Hematopoietic multipotent progenitor cell treated with erythropoietin and hydrocortisone succinate and interleukin-3 and kit ligand, for 17 days (in vitro differentiated cells): ENCODE measurements around the gene RAI14.
"Not testable (repeated sequence)": the region's sequence is repeated elsewhere in the genome, so short reads cannot be mapped to it uniquely, and the experiment has no call there.

Source experiments
- DNase-seq: peaks from one replicate; pipeline ENCODE4 v3.0.0-alpha.2; 2015; ENCODE audit warnings: low spot score

Gene RAI14

DNA sequence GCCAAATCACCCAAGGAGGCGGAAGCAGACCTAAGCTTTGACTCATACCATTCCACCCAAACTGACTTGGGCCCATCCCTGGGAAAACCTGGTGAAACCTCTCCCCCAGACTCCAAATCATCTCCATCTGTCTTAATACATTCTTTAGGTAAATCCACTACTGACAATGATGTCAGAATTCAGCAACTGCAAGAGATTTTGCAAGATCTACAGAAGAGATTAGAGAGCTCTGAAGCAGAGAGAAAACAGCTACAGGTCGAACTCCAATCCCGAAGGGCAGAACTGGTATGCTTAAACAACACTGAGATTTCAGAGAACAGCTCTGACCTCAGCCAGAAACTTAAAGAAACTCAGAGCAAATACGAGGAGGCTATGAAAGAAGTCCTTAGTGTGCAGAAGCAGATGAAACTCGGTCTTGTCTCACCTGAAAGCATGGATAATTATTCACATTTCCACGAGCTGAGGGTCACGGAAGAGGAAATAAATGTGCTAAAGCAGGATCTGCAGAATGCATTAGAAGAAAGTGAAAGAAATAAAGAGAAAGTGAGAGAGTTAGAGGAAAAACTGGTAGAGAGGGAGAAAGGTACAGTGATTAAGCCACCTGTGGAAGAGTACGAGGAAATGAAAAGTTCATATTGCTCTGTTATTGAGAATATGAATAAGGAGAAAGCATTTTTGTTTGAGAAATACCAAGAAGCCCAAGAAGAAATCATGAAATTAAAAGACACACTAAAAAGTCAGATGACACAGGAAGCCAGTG is 167.0 kb downstream of the RAI14 start:
- DNase-seq = no peak

DNA sequence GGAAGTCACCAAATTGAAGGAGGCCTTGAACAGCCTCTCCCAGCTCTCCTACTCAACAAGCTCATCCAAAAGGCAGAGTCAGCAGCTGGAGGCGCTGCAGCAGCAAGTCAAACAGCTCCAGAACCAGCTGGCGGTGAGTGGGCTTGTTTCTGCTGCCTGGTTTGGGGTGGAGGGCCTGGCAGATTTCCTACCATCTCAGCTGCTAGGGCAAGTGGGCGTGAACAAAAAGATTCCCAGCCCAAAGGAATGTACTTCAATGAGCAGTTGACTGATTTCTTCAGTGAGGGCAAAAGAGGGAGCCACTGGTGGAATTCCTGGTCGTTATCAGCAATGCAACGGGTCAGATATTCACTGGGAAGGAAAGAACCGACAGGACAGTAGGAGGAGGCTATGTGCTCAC is 170.2 kb downstream of the RAI14 start:
- DNase-seq = no peak

DNA sequence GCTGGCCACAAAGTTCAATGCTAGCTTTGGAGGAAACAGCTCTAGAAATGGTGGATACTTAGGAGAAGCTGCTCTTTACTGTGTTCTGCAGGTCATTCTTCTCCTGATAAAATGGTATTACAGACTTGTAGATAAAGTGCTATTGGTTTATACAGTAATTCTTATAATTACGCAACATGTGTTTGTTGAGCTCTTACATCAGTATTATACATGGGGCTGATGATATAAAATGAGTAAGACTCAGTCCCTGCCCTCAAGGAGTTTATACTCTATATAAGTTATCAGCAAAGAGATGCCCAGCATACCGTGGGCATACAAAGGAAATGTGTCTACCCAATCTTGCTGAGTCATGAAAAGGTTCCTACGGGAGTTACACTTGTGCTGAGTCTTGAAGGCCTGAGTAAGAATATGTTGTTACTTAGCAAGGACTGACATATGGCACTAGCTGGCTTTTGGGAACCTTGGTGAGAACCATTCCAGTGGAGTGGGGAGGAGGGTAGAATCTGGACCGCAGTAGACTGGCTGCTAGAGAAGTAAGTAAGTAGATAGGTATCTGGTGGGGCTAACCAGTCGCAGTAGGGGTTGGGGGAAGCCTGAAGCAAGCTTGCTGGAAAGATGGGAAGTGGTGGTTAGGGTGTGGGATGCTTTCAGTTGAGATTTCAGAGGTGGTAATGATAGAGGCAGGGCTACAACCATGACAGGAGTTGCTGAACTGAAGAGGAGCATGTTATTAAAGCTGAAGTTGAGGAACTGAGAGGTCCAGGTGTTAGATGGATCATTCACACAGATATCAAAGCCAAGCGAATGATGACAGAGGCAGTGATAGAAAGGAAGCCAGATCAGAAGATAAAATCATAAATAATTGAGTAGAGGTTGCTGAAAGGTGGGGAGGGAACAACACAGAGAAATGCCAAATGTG is 171.7 kb downstream of the RAI14 start:
- no peak for DNase-seq

DNA sequence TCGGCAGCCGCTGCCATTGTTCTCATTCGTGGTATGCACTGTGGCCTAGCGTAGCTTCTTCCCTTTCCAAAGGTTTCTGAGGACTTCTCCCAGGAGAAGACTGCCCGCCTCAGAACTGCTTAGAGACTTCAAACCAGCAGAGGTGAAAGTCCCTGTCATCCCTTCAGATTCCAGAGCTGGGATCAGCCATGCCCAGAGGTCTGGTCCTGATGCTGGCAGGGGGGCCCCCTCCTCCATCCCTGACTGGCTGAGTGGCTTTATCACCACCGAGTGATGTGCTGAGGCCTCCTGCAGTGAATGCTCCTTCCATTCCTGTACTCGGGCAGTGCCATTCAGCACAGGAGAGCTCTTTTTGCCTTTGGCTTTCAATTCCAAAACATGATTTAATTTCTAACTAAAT is 174.7 kb downstream of the RAI14 start:
- not testable (repeated sequence) for DNase-seq

DNA sequence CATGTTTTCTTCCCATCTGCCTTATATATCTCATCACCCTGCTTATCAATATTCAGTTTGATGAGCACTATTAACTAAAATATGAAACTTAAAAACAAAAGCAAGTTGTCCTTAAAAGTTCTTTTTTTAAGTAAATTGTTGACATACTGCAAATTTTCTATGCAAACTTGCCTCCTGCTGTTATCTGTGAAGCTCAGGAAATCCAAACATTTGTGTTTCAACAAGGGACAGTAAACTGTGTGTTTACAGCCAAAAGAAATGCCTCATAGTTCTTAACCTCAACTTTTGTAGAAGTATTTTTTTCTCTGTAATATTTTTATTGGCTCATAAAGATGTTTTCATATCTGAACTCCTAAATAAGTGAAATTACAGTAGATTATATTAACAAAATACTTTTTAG is 175.2 kb downstream of the RAI14 start:
- DNase-seq = no peak

DNA sequence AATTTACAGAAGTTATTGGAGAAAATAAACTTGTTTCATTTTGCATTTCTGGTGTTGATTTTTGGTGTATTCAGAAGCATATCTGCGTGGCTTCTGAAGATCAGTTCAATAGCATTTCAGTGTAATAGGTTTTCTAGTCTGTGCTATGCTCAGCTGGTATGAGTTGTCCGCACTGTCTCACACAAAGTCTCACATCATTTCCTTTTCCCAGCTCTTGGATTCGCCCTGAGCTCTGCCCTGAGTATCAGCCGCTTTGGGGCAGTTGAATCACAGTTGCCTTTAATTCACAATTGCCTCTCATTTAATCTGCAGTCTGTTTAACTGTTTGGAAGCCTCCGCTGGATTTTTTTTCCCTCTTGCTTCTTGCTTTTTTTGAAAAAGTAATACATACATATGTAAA is 176.4 kb downstream of the RAI14 start:
- no peak for DNase-seq

DNA sequence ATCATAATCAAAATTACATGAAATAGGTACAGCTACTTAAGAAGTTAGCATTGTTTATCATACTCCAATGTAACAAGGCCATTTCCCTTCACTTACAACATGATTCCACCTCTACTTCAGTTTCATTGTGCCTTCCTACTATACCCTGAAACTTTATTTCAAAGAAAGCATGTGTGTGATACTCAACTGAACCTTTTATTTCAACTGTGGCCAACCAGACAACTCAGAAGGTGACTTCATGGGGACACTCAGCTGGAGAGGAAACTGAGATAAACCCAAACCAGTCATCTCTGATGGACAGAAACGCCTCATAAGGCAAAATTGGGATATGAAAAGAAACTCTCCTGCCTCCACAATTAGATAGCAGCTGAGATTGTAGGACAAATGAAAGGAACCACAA is 177.0 kb downstream of the RAI14 start:
- no peak for DNase-seq

DNA sequence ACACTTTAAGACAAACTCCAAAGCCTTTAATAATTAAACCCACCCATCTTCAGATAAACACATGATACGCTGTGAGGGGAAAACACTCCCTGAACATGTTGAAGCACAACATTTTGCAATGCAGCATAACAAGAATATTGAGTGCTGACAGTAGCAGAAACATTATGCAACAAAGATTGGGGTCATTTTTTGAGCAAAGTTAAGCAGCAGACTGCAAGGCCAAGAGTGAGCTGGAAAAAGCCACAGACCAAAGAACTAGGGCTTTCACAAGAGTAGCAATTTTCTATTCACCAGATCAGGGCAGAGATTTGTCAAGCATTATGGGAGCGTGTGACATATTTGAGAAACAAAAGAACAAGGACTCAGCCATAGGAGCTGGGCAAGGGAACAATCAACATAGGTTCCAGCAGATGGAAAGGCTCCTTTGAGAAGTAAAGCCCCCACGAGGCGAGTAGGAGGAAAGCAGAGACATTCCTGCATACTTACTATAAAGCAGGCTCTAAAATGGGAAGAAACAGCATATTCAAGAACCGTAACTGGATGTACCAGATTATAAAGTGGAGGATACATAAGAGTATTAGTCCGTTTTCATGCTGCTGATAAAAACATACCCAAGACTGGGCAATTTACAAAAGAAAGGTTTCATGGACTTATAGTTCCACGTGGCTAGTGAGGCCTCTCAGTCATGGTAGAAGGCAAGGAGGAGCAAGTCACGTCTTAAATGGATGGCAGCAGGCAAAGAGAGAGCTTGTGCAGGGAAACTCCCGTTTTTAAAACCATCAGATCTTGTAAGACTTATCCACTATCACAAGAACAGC is 178.1 kb downstream of the RAI14 start:
- DNase-seq = no peak

DNA sequence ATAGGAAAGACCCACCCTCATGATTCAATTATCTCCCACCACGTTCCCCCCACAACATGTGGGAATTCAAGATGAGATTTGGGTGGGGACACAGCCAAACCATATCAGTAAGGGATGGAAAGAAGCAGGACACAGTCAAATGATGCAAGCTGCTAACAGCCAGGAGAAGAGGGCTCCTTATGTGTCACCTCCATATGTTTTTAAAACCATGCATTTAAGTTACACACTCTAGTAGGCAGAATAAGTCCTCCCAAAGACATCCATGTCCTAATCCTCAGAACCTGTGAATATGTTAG is 178.6 kb downstream of the RAI14 start:
- DNase-seq = no peak

DNA sequence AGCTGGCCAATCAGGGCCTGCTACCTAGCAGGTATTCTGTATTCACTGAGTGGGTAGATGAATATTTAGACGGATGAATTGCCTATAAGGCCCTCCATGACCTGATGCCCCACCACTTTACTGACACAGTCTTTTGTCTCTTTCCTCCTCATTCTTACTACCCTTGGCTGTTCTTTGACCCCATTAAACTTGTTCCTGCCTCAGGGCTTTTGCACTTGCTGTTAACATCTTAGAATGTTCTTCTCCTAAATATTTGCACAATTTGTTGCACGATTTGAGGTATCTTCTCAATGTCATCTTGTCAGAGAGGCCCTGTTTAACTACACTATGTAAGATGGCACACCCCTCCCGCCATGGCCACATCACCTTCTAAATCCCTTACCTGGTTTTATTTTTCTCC is 179.5 kb downstream of the RAI14 start:
- DNase-seq = no peak

DNA sequence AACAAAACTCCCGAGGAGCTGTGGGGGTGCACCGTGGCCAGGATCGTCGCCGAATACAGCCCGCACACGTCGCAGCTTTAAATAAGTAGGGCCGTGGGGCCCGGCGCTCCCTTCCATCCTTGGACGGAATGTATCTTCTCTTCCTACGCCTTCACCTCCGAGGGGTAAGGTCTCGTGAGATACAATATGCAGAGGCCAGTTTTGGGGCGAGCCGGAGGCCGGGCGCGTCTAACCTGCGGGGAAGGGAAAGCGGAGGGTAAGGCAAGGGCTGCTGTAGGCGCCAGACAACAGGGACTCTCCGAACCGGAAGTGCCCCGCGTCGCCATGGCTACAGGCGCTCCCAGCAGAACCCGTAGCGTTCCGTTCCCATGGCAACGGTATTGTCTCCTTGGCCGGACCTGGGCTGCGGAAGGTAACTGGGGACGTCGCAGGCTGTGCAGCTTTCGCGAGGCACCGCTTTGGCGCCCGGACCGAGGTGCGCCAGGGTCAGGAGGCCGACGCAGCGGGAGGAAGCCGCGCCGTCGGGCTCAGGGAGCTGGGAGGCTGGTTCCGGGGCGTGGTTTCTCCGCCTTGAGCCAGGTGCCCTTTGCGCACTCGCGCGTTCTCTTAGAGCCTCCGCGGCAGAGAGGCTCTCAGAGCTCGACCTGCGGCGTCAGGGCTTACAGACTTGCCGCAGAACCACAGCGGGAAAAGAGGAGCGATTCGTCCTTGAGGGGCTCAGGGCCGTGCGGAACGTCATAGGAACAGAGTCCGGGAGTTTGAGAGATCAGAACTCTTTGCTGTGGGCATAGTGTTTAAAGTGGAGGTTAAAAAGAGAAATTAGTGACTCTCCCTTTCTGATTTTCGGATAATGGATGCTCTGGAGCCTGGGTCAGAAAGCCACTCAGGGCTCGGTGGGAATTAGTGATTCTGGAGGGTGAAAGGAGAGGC is 182.9 kb downstream of the RAI14 start, which contains the start of gene TTC23L:
Gene TTC23L, plus strand, starts transcription at position 380 of the 930 bp plus-strand sequence. CDS start 1,508 bp downstream, outside the sequence.
- DNase-seq = peak; percentile 40

DNA sequence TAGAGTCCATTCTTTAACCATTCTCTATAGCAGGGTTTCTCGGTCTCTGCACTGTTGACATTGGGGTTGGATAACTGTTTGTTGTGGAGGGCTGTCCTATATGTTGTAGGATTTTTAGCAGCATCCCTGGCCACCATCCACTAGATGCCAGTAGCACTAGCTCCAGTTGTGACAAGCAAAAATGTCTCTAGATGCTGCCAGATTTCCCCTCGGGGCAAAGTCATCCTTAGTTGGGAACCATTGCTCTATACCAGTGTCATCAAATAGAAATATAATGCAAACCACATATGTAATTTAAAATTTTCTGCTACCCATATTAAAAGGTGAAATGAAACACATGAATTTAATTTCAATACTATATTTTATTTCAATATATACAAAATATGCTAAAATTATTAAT is 185.7 kb downstream of the RAI14 start:
- no peak for DNase-seq

DNA sequence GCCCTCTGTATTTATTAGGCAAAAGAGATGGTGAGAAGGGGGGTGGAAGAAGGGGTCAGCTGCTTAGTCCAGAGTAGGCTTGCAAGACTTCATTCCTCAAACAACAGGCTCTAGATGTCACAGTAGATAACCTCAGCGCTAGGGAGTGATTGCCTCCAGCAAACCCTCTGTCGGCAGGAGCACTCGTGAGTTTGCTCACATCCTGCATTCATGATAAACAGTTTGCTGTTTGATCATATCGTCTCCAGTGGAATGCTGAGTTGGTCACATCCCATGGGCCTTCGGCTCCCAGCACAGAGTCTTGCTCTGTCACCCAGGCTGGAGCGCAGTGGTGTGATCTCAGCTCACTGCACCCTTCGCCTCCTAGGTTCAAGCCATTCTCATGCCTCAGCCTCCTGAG is 186.4 kb downstream of the RAI14 start:
- DNase-seq = no peak

DNA sequence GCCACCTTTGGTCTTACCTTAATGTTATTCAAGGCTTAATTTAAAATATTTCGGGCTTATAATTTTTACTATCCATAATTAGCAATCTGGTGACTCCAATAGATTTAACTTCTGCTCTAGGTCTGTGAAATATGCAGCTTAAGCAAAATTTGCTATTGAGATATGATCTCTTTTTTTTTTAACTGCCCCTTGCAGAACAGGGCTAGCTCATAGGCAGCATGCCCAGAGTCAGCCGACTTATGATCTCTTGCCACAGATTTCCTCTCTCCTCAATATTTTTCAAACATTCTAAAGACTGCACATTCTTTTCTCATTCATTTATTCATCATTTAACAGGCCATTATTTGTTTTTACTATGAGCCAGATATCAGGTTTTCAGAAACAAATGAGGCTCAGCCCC is 187.4 kb downstream of the RAI14 start:
- DNase-seq = no peak

DNA sequence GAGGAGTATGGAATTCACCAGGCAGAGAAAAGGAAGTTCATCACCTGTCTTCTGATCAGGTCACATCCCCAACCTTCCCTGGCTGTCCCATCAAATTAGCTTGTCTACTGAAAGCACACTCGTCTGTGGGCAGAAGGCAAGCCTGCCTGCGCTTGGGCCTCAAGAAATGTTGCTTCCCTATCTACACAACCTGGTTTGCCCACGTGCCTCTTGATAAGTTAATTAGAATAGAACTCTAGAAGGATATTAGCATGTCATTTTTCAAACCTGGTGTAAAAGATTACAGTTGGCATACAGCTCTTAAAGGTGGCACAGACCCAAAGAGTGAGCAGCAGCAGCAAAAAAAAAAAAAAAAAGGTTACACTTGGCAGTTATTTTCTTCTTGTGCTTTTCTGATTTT is 188.0 kb downstream of the RAI14 start:
- no peak for DNase-seq

DNA sequence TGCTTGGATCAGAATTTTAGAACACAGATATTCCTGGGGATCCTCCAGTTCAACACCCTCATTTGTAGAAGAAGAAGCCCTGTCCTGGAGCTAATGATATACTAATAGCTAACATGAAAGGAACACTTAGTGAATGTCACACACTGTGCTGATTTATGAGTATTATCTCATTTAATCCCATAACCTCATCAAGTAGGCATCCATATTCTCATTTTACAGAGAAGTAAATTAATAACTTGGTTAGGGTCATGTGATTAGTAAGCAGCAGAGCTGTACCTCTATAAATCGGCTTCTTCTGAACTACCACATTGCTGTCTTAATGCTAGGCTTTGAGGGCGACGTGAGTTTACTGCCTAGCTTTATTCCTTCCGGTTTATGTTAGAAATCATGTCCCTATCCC is 188.9 kb downstream of the RAI14 start:
- DNase-seq = no peak

DNA sequence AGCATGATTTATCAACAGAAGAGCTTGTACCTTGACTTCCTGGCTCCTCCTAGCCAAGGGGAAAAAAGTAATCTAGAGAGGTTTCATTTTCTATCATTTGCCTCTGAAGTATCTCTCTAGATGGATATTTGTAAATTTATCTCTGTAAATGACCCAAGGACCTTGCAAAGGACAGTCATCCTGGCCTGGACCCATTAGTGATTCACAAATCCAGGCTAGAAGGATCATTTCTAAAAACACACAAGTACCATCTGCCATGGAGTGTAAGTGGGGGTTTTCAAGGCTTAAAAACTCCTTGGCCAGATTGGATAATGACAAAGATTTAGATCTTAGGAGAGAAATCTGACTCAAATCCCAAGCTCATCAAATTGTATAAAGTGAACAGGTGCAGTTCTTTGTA is 190.9 kb downstream of the RAI14 start:
- DNase-seq = no peak

DNA sequence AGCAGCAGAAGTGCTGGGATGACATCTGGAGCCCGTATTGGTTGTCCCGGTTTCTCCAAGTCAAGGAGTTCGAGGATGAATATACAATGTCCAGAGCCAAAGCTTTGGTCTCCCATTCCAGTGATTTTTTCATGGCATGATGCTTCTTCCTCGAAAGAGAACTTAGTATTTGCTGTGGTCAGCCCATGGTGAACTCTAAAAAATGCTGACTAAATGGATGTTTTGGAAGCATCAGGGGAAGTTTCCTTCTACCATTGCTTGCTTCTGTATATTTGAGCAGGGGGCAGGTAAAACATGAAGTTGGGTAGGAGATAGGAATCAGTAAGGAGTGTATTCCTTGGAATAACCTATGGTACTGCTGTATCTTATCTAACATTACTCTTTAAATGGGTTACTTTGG is 191.4 kb downstream of the RAI14 start:
- DNase-seq = no peak

DNA sequence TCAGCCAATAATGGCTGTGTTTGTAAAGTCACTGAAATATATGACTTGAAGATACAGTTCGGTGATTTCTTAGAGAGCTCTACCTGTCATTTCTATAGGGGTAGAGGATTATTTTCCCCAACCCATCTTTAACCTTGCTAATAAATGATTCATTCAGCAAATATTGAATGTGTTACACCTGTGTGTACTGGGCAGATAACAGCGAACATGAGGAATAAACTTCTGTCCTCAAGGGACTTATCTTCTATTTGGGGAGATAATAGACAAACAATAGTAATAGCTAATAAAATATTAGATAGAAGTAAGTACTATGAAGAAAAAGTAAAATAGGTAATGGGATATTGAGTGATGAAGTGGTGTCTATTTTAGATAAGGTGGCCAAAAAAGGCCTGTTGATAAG is 192.1 kb downstream of the RAI14 start:
- no peak for DNase-seq

DNA sequence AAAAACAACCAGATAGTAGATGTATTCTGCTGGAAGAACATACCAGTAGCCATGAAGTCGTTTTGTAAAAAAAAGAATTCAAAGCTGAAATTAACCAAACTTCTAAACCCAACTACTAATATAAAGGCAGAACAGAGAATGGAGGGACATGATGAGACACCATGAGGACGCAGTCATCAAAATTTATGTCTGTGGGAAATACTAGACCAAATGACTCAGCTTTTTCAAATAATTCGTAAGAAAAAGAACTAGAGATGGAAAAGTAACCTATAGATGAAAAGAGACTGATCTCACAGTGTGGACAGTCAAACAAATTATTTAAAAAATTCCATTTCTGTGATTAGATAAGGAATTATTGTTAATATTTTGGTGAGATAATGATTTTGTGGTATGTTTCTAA is 193.1 kb downstream of the RAI14 start:
- no peak for DNase-seq

DNA sequence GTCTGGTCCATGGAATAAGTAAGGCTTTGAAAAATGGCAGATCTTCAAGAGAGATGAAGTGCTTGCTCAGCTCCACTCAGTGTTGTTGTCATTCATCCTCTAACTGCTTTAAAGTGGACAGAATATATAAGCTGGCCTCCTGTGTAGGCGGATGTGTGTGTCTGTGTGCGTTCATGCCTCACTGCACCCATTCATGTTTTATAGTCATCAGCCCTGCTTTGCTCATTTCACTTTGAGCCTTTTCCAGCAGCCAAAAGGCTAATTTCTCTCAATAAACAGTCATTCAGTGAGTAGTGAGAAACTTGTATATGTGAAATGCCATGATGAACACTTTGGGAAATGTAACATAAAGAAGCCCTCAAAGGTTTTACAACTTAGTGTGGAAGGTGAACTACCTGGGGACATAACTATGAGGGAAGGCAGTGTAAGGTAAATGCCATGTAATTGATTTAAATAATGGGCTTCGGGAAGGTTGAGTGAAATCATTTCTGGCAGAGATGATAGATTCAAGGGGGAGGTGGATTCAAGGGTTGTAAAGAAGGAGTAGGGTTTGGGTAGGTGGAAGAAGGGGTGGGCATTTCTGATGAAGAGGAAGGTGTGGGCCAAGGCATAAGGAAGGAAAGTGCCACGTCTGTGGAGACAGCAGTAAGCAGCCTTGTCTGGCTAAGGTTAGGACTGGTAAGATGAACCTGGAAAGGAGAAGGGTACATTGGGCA is 198.5 kb downstream of the RAI14 start:
- no peak for DNase-seq
